ENCODE measurements around the gene HES2.
"Not testable (repeated sequence)": the region's sequence is repeated elsewhere in the genome, so short reads cannot be mapped to it uniquely, and the experiment has no call there.

HES2 gene

DNA sequence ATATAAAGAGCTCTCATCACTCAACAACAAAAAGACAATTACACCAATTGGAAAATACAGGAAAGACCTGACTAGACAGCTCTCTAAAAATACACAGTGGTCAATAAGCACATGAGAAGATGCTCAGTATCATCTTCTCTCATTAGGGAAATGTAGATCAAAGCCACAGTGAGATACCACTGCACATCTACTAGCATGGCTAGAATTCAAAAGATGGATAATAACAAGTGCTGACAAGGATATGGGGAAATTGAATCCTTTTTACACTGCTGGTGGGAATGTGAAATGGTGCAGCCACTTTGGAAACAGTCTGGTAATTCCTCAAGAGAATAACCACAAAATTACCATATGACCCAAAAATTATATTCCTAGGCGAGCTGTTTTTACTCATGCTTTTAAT, 35.6 kb downstream of the HES2 start:
- no peak for DNase-seq

DNA sequence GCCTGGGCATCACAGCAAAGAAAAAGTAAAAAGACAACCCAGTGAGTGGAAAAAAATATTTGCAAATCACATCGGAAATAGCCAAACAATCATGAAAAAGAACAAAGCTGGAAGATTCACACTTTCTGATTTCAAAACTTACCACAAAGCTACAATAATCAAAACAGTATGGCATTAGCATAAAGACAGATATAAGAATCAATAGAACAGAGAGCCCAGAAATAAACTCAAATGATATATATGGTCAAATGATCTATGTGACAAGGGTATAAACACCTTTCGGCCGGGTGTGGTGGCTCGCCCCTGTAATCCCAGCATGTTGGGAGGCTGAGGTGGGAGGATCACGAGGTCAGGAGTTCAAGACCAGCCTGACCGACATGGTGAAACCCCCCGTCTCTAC, 39.7 kb downstream of the HES2 start:
- DNase-seq = no peak

DNA sequence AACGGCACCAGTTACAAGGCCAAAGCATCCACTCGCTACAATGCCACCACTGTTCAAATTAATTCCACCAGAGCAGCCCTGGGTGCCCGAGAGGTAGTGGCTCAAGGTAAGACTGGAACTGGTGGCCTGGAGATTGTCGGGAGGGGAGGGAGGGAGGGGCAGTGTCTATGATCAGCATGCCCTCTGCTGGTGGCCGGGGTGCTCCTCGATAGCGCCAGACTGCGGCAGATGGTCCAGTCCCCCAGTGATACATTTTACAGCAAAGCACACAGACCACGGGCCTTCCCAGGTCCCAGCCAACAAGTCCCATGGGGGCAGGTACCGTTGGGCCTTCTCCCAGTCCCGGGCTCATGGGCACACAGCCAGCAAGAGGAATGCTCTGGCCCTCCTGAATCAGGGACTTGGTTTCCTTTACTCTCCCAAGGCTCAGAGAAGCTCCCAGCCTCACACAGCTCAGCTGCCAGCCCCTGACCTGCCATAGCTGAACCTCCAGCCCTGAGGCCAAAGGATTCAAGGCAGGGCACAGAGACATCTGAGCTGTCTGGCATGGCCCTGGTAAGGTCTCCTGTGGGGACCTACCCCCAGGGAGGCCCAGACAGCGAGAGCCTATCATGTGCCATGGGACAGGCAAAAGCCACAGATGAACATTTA, 41.5 kb downstream of the HES2 start:
- no peak for DNase-seq

DNA sequence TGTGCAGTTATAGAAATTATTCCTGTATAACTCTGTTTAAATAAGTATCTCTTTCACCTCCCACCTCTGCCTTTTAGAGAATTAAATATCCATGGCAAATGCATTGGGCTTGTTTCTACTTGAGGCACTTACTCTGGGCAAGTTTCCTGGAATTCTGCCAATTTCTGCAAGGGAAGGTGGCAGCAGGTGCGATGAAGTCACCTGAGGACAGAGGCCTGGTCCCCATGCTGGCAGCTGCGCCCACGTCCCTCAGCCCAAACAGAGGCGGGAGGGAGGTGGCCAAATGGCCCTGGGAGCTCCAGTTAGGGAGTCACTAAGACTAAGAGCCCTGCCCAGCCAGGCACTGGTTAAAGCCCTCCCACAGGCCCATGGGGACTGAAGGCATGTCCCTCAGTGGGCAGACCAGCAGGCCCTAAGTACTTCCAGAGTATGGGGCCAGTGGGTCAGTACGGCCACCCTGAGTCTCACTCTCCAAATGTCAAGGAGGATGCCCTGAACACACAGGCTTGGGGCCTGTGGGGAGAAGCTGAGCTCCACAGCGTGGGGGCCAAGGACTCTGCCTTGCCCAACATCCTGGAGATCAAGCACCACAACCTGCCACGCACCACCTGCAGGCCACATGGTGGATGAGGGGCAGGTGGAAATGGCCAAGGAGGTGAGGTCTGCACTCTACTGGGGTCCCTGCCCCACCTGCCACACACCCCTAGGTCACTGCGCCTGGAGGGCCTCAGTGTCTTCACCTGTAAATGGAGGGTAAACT, 45.6 kb downstream of the HES2 start:
- DNase-seq = no peak

DNA sequence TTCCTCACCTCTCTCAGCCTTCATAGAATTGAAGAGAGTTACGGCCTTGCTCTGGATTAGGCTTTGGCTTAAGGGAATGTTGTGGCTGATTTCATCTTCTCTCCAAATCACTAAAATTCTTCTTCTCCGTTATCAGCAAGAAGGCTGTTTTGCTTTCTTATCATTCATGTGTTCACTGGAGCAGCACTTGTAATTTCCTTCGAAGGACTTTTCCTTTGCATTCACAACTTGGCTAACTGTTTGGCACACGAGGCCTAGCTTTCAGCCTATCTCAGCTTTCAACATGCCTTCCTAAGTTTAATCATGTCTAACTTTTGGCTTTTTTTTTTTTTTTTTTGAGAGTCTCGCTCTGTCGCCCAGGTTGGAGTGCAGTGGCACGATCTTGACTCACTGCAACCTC, 47.5 kb downstream of the HES2 start:
- DNase-seq = not testable (repeated sequence)

- no peak for DNase-seq
Measured at GRCh38 chr1:6370006-6370405, 49.7 kb downstream of the HES2 start.

DNA sequence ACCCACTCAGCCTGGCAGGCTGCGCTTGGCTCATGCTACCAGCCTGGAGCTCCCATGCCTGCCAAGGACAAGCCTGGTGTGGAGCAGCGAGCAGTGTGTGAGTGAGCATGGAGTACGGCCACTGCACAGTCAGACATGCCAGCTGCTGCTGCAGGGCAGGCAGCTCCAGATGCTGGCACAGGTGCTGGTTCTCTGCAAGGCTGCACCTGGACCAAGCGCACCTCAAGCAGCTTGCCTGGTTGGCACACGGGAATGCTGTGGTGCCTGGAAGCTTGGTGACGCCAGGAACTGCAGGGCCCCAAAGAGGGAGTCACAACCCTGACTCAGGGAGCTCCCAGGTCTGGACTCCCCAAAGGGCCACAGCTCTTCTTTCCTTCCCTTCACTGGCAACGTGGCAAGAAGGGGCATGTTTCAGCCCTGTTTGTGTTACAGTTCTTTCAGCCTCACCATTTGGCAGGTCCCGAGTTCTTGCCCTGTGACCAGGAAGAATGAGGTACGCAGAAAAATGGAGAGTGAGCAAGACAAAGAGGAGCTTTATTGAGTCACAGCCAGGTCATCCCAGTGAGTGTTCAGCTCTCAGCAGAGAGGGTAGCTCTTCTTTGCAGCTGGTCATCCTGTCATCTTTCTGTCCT, 52.2 kb downstream of the HES2 start:
- DNase-seq = no peak

- DNase-seq = peak; percentile 57
Measured at GRCh38 chr1:6365047-6365446, 54.7 kb downstream of the HES2 start.

DNA sequence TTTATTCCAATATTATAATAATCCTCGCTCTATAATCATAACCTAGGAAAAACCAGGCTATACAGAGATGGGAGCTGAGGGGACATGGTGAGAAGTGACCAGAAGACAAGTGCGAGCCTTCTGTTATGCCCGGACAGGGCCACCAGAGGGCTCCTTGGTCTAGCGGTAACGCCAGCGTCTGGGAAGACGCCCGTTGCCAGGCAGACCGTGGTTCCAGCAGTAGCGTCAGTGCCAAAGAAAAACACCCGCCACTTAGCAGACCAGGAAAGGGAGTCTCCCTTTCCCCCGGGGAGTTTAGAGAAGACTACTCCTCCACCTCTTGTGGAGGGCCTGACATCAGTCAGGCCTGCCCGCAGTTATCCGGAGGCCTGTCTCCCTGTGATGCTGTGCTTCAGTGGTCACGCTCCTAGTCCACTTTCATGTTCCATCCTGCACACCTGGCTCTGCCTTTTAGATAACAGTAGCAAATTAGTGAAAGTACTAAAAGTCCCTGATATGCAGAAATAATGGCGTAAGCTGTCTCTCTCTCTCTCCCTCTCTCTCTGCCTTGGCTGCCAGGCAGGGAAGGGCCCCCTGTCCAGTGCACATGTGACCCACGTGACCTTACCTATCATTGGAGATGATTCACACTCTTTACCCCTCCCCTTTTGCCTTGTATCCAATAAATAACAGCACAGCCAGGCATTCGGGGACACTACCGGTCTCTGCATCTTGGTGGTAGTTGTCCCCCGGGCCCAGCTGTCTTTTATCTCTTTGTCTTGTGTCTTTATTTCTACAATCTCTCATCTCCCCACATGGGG, 56.4 kb downstream of the HES2 start:
- not testable (repeated sequence) for DNase-seq
